ENCODE measurements around the gene CHAD.

GRCh38 chr17:50429793-50430192 lies 38.9 kb downstream of the CHAD start:
- TF ChIP-seq CTCF (IDR thresholded peaks at IDR 0.05) (no peak), POLR2A (IDR thresholded peaks at IDR 0.05) (no peak), POLR2AphosphoS5 (IDR thresholded peaks at IDR 0.05) (no peak)

All from prostate gland (tissue), 2 donors.